IMR-90 (cell line): ENCODE data around the gene EIF2S2. TPM values are rescaled to one million over a fixed set of nuclear protein-coding genes. Genes with fewer than 3 reads are reported as not detected.

Experiments
- ATAC-seq: fragments of 200-7000 bp; cut with Tn5 transposase; 2 replicates; pipeline ENCODE4 v1.9.1; 2020; ENCODE audit warnings: low read depth, mild to moderate bottlenecking, moderate library complexity
- BruUV-seq: library from RNA; stranded (reverse); fragments of 400-500 nt; replicated peaks from 2 replicates; lab custom pipeline; 2021; lab: Mats Ljungman, UMichigan
- CTCF ChIA-PET: fragments of 300-600 bp; formaldehyde crosslinking; extraction: SDS; loops from one replicate; lab custom pipeline; 2021; ENCODE audit warnings: antibody characterized with exemption; lab: Yijun Ruan, JAX
- POLR2A ChIA-PET: fragments of 300-600 bp; sonication (Branson Sonifier 250); formaldehyde crosslinking; loops from one replicate; lab custom pipeline; 2022; ENCODE audit warnings: antibody characterized with exemption; ENCODE audit not compliant: unreplicated experiment; lab: Charles Lee
- DNase-seq: peaks from one replicate; pipeline ENCODE4 v3.0.0; 2013
- H2AFZ ChIP-seq: replicated peaks from 2 replicates; pipeline ENCODE3; 2013; ENCODE audit warnings: low read length, mild to moderate bottlenecking; ENCODE audit not compliant: poor library complexity
- H2AK5ac ChIP-seq: 2 replicates; pipeline ENCODE4 v1.6.1; 2013; ENCODE audit warnings: low read depth, low read length, inconsistent platforms
- H2AK9ac ChIP-seq: replicated peaks from 2 replicates; pipeline ENCODE3; 2013; ENCODE audit warnings: mild to moderate bottlenecking, low read depth, low read length, moderate library complexity; ENCODE audit not compliant: poor library complexity
- H2BK120ac ChIP-seq: 2 replicates; pipeline ENCODE4 v1.6.1; 2013; ENCODE audit warnings: low read depth, low read length, inconsistent platforms
- H2BK15ac ChIP-seq: 3 replicates; pipeline ENCODE4 v1.6.1; 2013; ENCODE audit warnings: low read depth, low read length, inconsistent platforms
- H2BK20ac ChIP-seq: 2 replicates; pipeline ENCODE4 v1.6.1; 2013; ENCODE audit warnings: low read depth, mild to moderate bottlenecking, inconsistent platforms, low read length, moderate library complexity
- H2BK5ac ChIP-seq: 2 replicates; pipeline ENCODE4 v1.6.1; 2013; ENCODE audit warnings: mild to moderate bottlenecking, low read depth, low read length, inconsistent platforms; ENCODE audit not compliant: poor library complexity, severe bottlenecking
- H3K14ac ChIP-seq: replicated peaks from 2 replicates; pipeline ENCODE4 v1.6.1; 2013; ENCODE audit warnings: low read depth, low read length, inconsistent platforms
- H3K18ac ChIP-seq: 2 replicates; pipeline ENCODE4 v1.6.1; 2013; ENCODE audit warnings: low read depth, low read length, control low read depth
- H3K23ac ChIP-seq: 2 replicates; pipeline ENCODE4 v1.6.1; 2013; ENCODE audit warnings: low read depth, low read length, inconsistent platforms
- H3K27ac ChIP-seq: 2 replicates; pipeline ENCODE4 v1.5.1; 2013; ENCODE audit warnings: mild to moderate bottlenecking, control low read depth, low read length; ENCODE audit not compliant: insufficient read depth
- H3K27me3 ChIP-seq: 2 replicates; pipeline ENCODE4 v1.6.1; 2013; ENCODE audit warnings: low read length; ENCODE audit not compliant: control insufficient read depth, insufficient read depth
- H3K36me3 ChIP-seq: 2 replicates; pipeline ENCODE4 v1.6.1; 2013; ENCODE audit warnings: low read length, mixed read lengths; ENCODE audit not compliant: control insufficient read depth, insufficient read depth
- H3K4ac ChIP-seq: 2 replicates; pipeline ENCODE4 v1.6.1; 2013; ENCODE audit warnings: low read depth, low read length, inconsistent platforms
- H3K4me1 ChIP-seq: 2 replicates; pipeline ENCODE4 v1.6.1; 2013; ENCODE audit warnings: low read length, mixed read lengths; ENCODE audit not compliant: control insufficient read depth, insufficient read depth
- H3K4me2 ChIP-seq: 2 replicates; pipeline ENCODE4 v1.6.1; 2013; ENCODE audit warnings: low read depth, mild to moderate bottlenecking, control low read depth, low read length, moderate library complexity
- H3K4me3 ChIP-seq: 2 replicates; pipeline ENCODE4 v1.5.1; 2013; ENCODE audit warnings: low read depth, mild to moderate bottlenecking, control low read depth, low read length, moderate library complexity; ENCODE audit not compliant: insufficient read depth
- H3K56ac ChIP-seq: 2 replicates; pipeline ENCODE4 v1.6.1; 2013; ENCODE audit warnings: low read length, inconsistent platforms; ENCODE audit not compliant: insufficient read depth; ENCODE audit errors: extremely low read depth
- H3K79me1 ChIP-seq, 2 experiments: 2 replicates each; pipeline ENCODE4 v1.6.1; 2013; ENCODE audit warnings: low read length in 2 of 2, inconsistent platforms in 1 of 2, low read depth in 1 of 2
- H3K9ac ChIP-seq: 2 replicates; pipeline ENCODE4 v1.6.1; 2013; ENCODE audit warnings: low read depth, low read length, control low read depth
- H3K9me1 ChIP-seq: 2 replicates; pipeline ENCODE4 v1.6.1; 2013; ENCODE audit warnings: low read length, inconsistent platforms; ENCODE audit not compliant: insufficient read depth
- H3K9me3 ChIP-seq: 2 replicates; pipeline ENCODE4 v1.6.1; 2013; ENCODE audit warnings: low read length; ENCODE audit not compliant: control insufficient read depth, insufficient read depth
- H4K20me1 ChIP-seq: 2 replicates; pipeline ENCODE4 v1.6.1; 2013; ENCODE audit warnings: low read length, inconsistent platforms; ENCODE audit not compliant: insufficient read depth
- H4K5ac ChIP-seq: 2 replicates; pipeline ENCODE4 v1.6.1; 2013; ENCODE audit warnings: mild to moderate bottlenecking, low read depth, low read length, control low read depth
- H4K8ac ChIP-seq, 2 experiments: 2 replicates each; pipeline ENCODE4 v1.6.1; 2013; ENCODE audit warnings: low read depth in 2 of 2, low read length in 2 of 2, control low read depth in 1 of 2, inconsistent platforms in 1 of 2
- H4K91ac ChIP-seq: 2 replicates; pipeline ENCODE4 v1.6.1; 2013; ENCODE audit warnings: low read depth, low read length, inconsistent platforms; ENCODE audit not compliant: insufficient read depth
- BHLHE40 ChIP-seq: fragments of 150-350 bp; IDR thresholded peaks from 2 replicates; pipeline ENCODE4 v1.6.1; 2016; ENCODE audit warnings: mild to moderate bottlenecking, low read depth, low read length
- CHD1 ChIP-seq: IDR thresholded peaks from 2 replicates; pipeline ENCODE4 v1.6.1; 2012; ENCODE audit warnings: low read depth, low read length, improper control_type of control experiment
- CTCF ChIP-seq: conservative IDR thresholded peaks from 2 replicates; pipeline ENCODE4 v1.5.1; 2012; ENCODE audit warnings: mild to moderate bottlenecking, low read depth, low read length, improper control_type of control experiment
- ELK1 ChIP-seq: fragments of 150-350 bp; IDR thresholded peaks from 2 replicates; pipeline ENCODE4 v1.6.1; 2016; ENCODE audit warnings: low read depth, mild to moderate bottlenecking, low read length, moderate library complexity, borderline replicate concordance
- RCOR1 ChIP-seq: IDR thresholded peaks from 2 replicates; pipeline ENCODE4 v1.6.1; 2012; ENCODE audit warnings: mild to moderate bottlenecking, low read length, improper control_type of control experiment; ENCODE audit not compliant: insufficient replicate concordance
- RFX5 ChIP-seq: IDR thresholded peaks from 2 replicates; pipeline ENCODE4 v1.8.0; 2012; ENCODE audit warnings: low read depth, mild to moderate bottlenecking, low read length, moderate library complexity
- WGBS, 2 experiments: methylation state at CpG; one replicate each; pipeline versions ENCODE4 v1.1.5 to v1.1.7; 2013; ENCODE audit warnings: missing lambda C conversion rate in 2 of 2; ENCODE audit not compliant: insufficient read length in 1 of 2; ENCODE audit errors: extremely low coverage in 2 of 2; 5-methylcytosine and 5-hydroxymethylcytosine counted together
- dilution Hi-C: fragments of 300-500 bp; cut with HindIII; formaldehyde crosslinking; loops from one replicate; pipeline ENCODE4 v1.14.3; 2018; ENCODE audit warnings: low sequenced_read_pairs; ENCODE audit not compliant: unreplicated experiment
- in situ Hi-C: fragments of 300-500 bp; cut with MboI; formaldehyde crosslinking; loops from 3 replicates; pipeline ENCODE4 v1.14.3; 2019; ENCODE audit warnings: low sequenced_read_pairs, inconsistent platforms, mixed read lengths
- intact Hi-C: fragments of 100-400 bp; cut with micrococcal nuclease; formaldehyde crosslinking; loops from 2 replicates; pipeline ENCODE4 v1.10.0; 2022
- polyA plus RNA-seq, 3 experiments: library from polyadenylated mRNA; depleted of rRNA; stranded (reverse); fragments of >200 nt; gene quantifications; 2 replicates each; pipeline ENCODE4 v1.2.3, GENCODE V29; 2012; ENCODE audit warnings: low replicate concordance in 1 of 3
- total RNA-seq: library from RNA; depleted of rRNA; stranded (reverse); fragments of >200 nt; gene quantifications from 2 replicates; pipeline ENCODE4 v1.2.3, GENCODE V29; 2012

The EIF2S2 gene
- total and polyA plus RNA-seq, 2 of the 4 experiments (the other 2 are of a cell fraction), result 61.7 to 66.9 TPM

- H2AFZ ChIP-seq, result no peak overlapping the region
- dilution Hi-C loops, result no loop called here
- CTCF ChIA-PET, result no interaction called here
- H4K8ac ChIP-seq, result no peak overlapping the region
- no peak overlapping the region for H2BK5ac ChIP-seq
- no peak overlapping the region for H2BK20ac ChIP-seq
- no peak overlapping the region for H4K5ac ChIP-seq
- H3K9ac ChIP-seq, result no peak overlapping the region
- TF ChIP-seq RFX5, result no peak
- TF ChIP-seq CHD1, result no peak
- no peak for TF ChIP-seq RCOR1
- no peak for TF ChIP-seq ELK1
- no peak for TF ChIP-seq BHLHE40
- no peak for TF ChIP-seq CTCF
- H2BK15ac ChIP-seq, result no peak overlapping the region
- no peaks in the 10 kb centered on the region for H3K27me3 ChIP-seq
- BruUV-seq, result no TSS peak
- H4K91ac ChIP-seq, result no peak overlapping the region
- H3K4me3 ChIP-seq, result no peak overlapping the region
- H4K20me1 ChIP-seq, result peaks cover 55% of the 10 kb centered on the region
- H2AK9ac ChIP-seq, result no peak overlapping the region
- H3K4ac ChIP-seq, result no peak overlapping the region
- H3K18ac ChIP-seq, result no peak overlapping the region
- H3K56ac ChIP-seq, result no peak overlapping the region
- peaks cover 4% of the 10 kb centered on the region; the same call in 1 of the 2 replicates for H3K4me1 ChIP-seq
- H3K36me3 ChIP-seq, result peaks cover 75% of the 10 kb centered on the region
- no peak overlapping the region for H3K27ac ChIP-seq
- no peak overlapping the region for H3K4me2 ChIP-seq
- no peak overlapping the region for H3K23ac ChIP-seq
- no peaks in the 10 kb centered on the region for H3K9me3 ChIP-seq
- intact Hi-C loops, result no loop called here
- no peak for ATAC-seq
- POLR2A ChIA-PET, result no interaction called here
- in situ Hi-C loops, result no loop called here
- H3K79me1 ChIP-seq, result peaks cover 48 to 91% of the 10 kb centered on the region in 2 experiments
- DNase-seq, result no peak
- no peak overlapping the region for H2BK120ac ChIP-seq
- WGBS, 2 experiments, result 40% methylated on average over 1 of the region's 20 CpGs; no CpG with 5 or more reads in 1 of the 2 experiments
- no peak overlapping the region for H2AK5ac ChIP-seq
- no peak overlapping the region for H3K14ac ChIP-seq
- H3K9me1 ChIP-seq, result peaks cover 16% of the 10 kb centered on the region
These were observed 35.1 kb downstream of the EIF2S2 start for GRCh38 chr20:34076952-34077351.
